Spleen (tissue), 7 donors: ENCODE results near the gene PCDHGC5.

Experiments
- POLR2A ChIP-seq, 3 donors: fragments of 450-650 bp; IDR thresholded peaks; one replicate each; pipeline ENCODE4 v1.5.1; 2017; ENCODE audit warnings: antibody characterized with exemption in 3 of 3, mild to moderate bottlenecking in 1 of 3
- POLR2AphosphoS5 ChIP-seq, 3 donors: sonication (generic); formaldehyde crosslinking; IDR thresholded peaks; one replicate each; pipeline ENCODE4 v1.5.1; 2017; ENCODE audit warnings: antibody characterized with exemption in 3 of 3
- TF ChIP-seq, protein P1 (sequence below), 11 experiments: fragments of 200-600 bp in 7 of 11; fragments of 450-650 bp in 4 of 11; sonication (generic) in 4 of 11; IDR thresholded peaks in 8 of 11; conservative IDR thresholded peaks in 3 of 11; 1 replicate in 7 of 11; 2 replicates in 4 of 11; pipeline versions ENCODE4 v1.4.0 to v1.8.0; 2016 to 2021; ENCODE audit warnings: antibody characterized with exemption in 11 of 11, inconsistent platforms in 4 of 11, mild to moderate bottlenecking in 1 of 11
- donor health status: DM: no; HTN: no; CAD: no; lungs with moderate emphysema.
- donor health status: DM: no; HTN: no; CAD: no.
- donor health status: DM: no; HTN: no; CAD: no.

DNA sequence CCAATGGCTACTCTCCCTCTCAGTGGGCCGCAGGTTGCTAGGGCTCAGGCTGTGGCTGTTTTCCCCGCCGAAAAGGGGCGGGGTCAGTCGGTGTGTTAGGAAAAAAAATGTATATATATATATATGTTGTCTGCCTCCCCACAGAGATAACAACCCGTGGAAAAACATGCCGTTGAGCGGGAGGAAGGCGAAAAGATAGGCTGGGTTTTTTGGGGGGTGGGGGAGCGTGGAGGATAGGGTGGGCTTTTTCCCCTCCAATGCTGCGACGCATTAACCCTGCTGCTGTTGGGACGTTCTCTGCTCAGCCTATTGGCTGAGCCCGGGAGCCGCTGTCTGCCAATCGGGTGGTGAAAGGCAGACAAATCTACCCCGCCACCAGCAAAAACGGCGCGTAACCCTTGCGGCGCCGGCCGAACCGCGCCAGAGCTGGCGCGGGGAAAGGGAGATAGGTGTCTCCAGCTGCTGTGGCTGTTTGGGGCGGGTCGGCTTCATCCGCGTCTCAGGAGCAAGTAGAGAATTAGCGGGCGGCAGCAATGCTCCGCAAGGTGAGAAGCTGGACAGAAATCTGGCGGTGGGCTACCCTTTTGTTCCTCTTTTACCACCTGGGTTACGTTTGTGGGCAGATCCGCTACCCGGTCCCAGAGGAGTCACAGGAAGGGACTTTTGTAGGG lies 4.1 kb upstream of the PCDHGC5 start, which contains the start of gene PCDHGC4:
- TF ChIP-seq POLR2A (IDR thresholded peaks at IDR 0.05): no peak
- no peak for TF ChIP-seq POLR2AphosphoS5 (IDR thresholded peaks at IDR 0.05)
- TF ChIP-seq, protein P1, sequence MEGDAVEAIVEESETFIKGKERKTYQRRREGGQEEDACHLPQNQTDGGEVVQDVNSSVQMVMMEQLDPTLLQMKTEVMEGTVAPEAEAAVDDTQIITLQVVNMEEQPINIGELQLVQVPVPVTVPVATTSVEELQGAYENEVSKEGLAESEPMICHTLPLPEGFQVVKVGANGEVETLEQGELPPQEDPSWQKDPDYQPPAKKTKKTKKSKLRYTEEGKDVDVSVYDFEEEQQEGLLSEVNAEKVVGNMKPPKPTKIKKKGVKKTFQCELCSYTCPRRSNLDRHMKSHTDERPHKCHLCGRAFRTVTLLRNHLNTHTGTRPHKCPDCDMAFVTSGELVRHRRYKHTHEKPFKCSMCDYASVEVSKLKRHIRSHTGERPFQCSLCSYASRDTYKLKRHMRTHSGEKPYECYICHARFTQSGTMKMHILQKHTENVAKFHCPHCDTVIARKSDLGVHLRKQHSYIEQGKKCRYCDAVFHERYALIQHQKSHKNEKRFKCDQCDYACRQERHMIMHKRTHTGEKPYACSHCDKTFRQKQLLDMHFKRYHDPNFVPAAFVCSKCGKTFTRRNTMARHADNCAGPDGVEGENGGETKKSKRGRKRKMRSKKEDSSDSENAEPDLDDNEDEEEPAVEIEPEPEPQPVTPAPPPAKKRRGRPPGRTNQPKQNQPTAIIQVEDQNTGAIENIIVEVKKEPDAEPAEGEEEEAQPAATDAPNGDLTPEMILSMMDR (IDR thresholded peaks at IDR 0.05 in 8 of 11, conservative IDR thresholded peaks at IDR 0.05 in 3 of 11): no peak
